Measurements from ENCODE around the gene SCMH1. TPM values are rescaled to one million over a fixed set of nuclear protein-coding genes. Genes with fewer than 3 reads are reported as not detected.

Gene SCMH1
- total and polyA plus RNA-seq, 2 experiments from 2014 or later, result 15.0 to 19.4 TPM

DNA sequence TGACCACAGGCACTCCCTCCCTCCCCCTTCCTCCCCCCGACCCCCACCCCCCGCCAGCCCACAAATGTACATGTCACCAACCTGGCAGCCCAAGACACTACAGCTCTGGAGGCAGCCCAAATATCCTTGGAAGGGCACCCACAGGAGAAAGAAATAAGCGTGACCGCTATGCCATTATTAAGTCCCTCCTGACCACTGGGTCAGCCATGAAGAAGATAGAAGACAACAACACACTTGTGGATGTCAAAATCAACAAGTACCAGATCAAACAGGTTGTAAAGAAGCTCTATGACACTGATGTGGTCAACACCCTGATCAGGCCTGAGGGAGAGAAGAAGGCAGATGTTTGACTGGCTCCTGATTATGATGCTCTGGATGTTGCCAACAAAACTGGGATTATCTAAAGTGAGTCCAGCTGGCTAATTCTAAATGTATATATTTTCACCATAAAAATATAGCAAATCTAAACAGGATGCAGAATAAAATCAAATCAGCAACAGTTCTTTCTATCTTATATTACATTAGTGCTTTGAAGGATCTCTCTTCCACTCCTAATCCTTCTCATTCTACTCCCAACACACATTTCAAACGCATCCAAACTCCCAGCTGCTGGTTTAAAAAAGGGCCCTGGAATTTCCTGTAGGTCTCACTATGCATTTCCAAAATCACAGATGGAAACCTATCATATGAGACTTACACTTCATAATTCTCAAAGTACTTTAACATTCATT is 143.2 kb downstream of the SCMH1 start:
- Histone ChIP-seq H3K4me1 (ENCODE audit: insufficient read depth) (0 out of 2 replicates have a peak, but pooled peaks cover 2% of the 10 kb centered on the region), H4K20me1 (replicated peaks; ENCODE audit: insufficient read depth) (0 out of 2 replicates have a peak, but pooled peaks cover 2% of the 10 kb centered on the region), H3K4me3 (no peak overlapping the region), H3K9me2 (ENCODE audit: insufficient read depth) (no peaks in the 10 kb centered on the region), H3K79me2 (replicated peaks; ENCODE audit: insufficient read depth) (no peaks in the 10 kb centered on the region), H3K36me3 (ENCODE audit: insufficient read depth) (no peaks in the 10 kb centered on the region), H2AFZ (no peak overlapping the region), H3K27me3 (ENCODE audit: insufficient read depth) (no peaks in the 10 kb centered on the region), H3K27ac (ENCODE audit: low read depth) (no peak overlapping the region), H3K4me2 (no peak overlapping the region), H3F3A (replicated peaks; ENCODE audit: low read depth) (no peaks in the 10 kb centered on the region)
- no peak overlapping the region for H3K4me3 Mint-ChIP-seq
- DNase-seq (ENCODE audit: low spot score) (no peak), ATAC-seq (no peak)
- H3K27ac Mint-ChIP-seq, result no peak overlapping the region
- no peaks in the 10 kb centered on the region for H3K36me3 Mint-ChIP-seq (ENCODE audit: low read depth)
- H3K9me3 Mint-ChIP-seq, result no peaks in the 10 kb centered on the region
- TF ChIP-seq, protein P1, sequence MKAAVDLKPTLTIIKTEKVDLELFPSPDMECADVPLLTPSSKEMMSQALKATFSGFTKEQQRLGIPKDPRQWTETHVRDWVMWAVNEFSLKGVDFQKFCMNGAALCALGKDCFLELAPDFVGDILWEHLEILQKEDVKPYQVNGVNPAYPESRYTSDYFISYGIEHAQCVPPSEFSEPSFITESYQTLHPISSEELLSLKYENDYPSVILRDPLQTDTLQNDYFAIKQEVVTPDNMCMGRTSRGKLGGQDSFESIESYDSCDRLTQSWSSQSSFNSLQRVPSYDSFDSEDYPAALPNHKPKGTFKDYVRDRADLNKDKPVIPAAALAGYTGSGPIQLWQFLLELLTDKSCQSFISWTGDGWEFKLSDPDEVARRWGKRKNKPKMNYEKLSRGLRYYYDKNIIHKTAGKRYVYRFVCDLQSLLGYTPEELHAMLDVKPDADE (IDR thresholded peaks at IDR 0.05), result no peak
- TF ChIP-seq POLR2AphosphoS5 (IDR thresholded peaks at IDR 0.05; ENCODE audit: low read depth) (no peak), JUNB (IDR thresholded peaks at IDR 0.05; ENCODE audit: unreplicated experiment) (no peak), EZH2 (IDR thresholded peaks at IDR 0.05; ENCODE audit: low read depth, unreplicated experiment) (no peak), ZNF114 (CRISPR knock-in tag; IDR thresholded peaks at IDR 0.05) (no peak), EZH2phosphoT487 (IDR thresholded peaks at IDR 0.05; ENCODE audit: unreplicated experiment) (no peak)
- TF ChIP-seq, protein P2, sequence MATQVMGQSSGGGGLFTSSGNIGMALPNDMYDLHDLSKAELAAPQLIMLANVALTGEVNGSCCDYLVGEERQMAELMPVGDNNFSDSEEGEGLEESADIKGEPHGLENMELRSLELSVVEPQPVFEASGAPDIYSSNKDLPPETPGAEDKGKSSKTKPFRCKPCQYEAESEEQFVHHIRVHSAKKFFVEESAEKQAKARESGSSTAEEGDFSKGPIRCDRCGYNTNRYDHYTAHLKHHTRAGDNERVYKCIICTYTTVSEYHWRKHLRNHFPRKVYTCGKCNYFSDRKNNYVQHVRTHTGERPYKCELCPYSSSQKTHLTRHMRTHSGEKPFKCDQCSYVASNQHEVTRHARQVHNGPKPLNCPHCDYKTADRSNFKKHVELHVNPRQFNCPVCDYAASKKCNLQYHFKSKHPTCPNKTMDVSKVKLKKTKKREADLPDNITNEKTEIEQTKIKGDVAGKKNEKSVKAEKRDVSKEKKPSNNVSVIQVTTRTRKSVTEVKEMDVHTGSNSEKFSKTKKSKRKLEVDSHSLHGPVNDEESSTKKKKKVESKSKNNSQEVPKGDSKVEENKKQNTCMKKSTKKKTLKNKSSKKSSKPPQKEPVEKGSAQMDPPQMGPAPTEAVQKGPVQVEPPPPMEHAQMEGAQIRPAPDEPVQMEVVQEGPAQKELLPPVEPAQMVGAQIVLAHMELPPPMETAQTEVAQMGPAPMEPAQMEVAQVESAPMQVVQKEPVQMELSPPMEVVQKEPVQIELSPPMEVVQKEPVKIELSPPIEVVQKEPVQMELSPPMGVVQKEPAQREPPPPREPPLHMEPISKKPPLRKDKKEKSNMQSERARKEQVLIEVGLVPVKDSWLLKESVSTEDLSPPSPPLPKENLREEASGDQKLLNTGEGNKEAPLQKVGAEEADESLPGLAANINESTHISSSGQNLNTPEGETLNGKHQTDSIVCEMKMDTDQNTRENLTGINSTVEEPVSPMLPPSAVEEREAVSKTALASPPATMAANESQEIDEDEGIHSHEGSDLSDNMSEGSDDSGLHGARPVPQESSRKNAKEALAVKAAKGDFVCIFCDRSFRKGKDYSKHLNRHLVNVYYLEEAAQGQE (IDR thresholded peaks at IDR 0.05; ENCODE audit: unreplicated experiment), result no peak
- no peaks in the 10 kb centered on the region for H3K27me3 Mint-ChIP-seq (ENCODE audit: insufficient read depth, low read depth, poor library complexity)
- H3K4me1 Mint-ChIP-seq, result peaks cover 5% of the 10 kb centered on the region; the same call in 2 of the 3 replicates

DNA sequence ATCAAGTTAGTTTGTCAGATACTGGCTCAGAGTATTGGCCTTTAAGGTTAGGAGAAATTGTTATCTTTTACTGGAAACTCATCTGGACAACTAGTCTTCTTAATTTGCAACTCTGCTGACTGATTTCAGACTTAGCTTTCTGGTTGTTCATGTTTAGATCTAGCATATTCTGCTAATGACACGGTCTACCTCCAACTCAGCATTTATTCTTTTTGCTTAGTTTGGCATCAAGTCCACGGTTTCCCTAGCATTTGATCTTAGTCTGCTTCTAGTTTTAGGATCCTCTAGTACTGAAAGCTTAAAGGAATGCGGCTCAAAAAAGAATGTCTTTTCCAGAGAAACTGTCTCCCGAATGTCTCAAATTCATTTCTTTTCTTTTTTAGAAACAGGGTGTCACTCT is 145.0 kb downstream of the SCMH1 start:
- no peak overlapping the region for H2AFZ ChIP-seq
- H3K36me3 Mint-ChIP-seq (ENCODE audit: low read depth), result no peaks in the 10 kb centered on the region
- no peak overlapping the region for H3K4me3 Mint-ChIP-seq
- H3K27me3 ChIP-seq (ENCODE audit: insufficient read depth), result no peaks in the 10 kb centered on the region
- no peaks in the 10 kb centered on the region for H3K4me1 Mint-ChIP-seq
- 0 out of 2 replicates have a peak, but pooled peaks cover 2% of the 10 kb centered on the region for H4K20me1 ChIP-seq (replicated peaks; ENCODE audit: insufficient read depth)
- no peaks in the 10 kb centered on the region for H3F3A ChIP-seq (replicated peaks; ENCODE audit: low read depth)
- H3K27me3 Mint-ChIP-seq (ENCODE audit: insufficient read depth, low read depth, poor library complexity), result no peaks in the 10 kb centered on the region
- no peaks in the 10 kb centered on the region for H3K79me2 ChIP-seq (replicated peaks; ENCODE audit: insufficient read depth)
- H3K9me2 ChIP-seq (ENCODE audit: insufficient read depth), result no peaks in the 10 kb centered on the region
- TF ChIP-seq NANOG (IDR thresholded peaks at IDR 0.05; ENCODE audit: borderline replicate concordance) (no peak), JUNB (IDR thresholded peaks at IDR 0.05; ENCODE audit: unreplicated experiment) (no peak)
- TF ChIP-seq, protein P2 (IDR thresholded peaks at IDR 0.05; ENCODE audit: unreplicated experiment), result no peak
- DNase-seq (ENCODE audit: low spot score) (no peak), ATAC-seq (no peak)
- no peak overlapping the region for H3K4me3 ChIP-seq
- no peaks in the 10 kb centered on the region for H3K36me3 ChIP-seq (ENCODE audit: insufficient read depth)
- no peak overlapping the region for H3K27ac Mint-ChIP-seq
- no peak overlapping the region for H3K27ac ChIP-seq (ENCODE audit: low read depth)
- H3K9me3 Mint-ChIP-seq, result no peaks in the 10 kb centered on the region
- no peaks in the 10 kb centered on the region for H3K4me1 ChIP-seq (ENCODE audit: insufficient read depth)
- no peak overlapping the region for H3K4me2 ChIP-seq
